NCI-H345 (cell line): ENCODE data around the gene DCTPP1.

Experiments used
- DNase-seq: peaks from one replicate; lab custom pipeline; 2025; lab: John Stamatoyannopoulos, UW

DCTPP1 gene

DNA sequence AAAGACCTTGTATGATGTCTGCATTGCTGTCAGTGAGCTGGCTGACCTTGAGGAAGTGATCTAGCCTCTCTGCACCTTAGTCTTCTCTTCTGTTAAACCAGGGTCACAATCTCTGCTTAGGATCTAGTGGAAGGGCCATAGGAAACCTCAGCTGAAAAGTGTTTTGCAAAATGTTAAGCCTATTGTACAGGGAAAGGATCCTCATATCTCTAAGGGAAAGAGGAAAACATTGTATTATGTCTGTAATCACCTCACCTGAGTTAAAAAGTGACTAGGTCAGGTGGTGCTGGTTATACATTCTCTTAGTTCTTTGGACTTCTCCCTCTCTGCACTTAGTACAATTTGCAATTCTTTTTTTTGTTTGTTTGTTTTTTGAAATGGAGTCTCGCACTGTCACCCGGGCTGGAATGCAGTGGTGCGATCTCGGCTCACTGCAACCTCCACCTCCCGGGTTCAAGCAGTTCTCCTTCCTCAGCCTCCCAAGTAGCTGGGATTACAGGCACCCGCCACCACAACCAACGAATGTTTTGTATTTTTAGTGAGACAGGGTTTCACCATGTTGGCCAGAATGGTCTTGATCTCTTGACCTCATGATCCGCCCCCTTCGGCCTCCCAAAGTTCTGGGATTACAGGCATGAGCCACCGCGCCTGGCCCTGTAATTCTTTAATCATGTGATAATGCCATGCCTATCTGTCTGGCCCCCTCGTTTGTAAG is 17.8 kb upstream of the DCTPP1 start:
- DNase-seq: no peak

DNA sequence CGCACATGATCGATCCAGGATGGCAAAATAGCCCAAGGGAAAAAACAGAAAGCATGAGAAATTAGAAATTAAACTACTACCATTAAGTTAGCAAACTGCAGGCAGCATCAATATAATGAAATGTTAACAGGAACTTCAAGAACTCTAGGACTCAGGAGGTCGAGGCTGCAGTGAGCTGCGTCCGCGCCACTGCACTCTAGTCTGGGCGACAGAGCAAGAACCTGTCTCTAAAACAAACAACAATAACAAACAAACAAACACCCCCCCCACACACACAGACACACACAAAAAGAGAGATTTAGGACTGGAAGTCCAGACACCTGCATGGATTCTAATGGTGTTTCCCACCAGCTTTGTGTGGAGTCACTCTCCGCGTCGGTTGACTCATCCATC is 16.4 kb upstream of the DCTPP1 start:
- DNase-seq: no peak

DNA sequence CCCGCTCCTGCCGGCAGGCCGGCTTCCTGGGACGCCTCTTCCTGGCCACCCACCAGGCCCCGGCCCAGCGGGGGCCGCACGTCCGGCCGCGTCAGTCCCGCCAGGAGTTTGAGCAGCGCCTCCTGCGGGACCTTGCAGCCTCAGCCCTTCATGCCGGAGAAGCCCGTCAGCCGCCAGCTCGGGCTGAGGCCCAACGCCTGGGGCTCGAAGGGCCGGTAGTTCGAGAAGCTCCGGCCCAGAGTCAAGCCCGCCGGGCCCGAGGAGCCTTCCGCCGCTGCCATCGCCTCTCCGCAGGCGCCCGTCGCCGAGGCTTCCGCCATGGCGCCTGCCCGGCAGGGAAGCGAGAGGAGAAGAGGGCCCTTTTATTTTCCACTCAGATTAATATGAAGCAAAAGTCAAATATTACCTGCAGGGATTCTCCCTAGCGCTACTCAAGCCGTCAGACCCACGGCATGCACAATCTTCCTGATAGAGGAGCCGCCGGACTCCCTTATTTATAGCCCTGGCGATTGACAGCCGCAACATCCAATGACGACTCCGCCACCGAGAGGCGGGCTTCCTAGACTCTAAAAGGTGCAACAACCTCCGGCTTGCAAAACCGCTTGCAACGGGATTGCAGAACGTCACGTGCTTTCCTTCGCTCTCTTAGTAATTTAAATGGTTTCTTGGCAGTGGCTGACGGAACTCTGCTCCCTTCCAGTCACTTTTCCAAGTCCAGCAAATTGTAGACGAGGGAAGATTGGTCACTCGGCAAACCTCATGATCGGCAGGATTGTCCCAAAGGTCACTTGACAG is 15.8 kb upstream of the DCTPP1 start, which contains the start of gene SEPHS2:
Gene SEPHS2, minus strand, starts transcription at position 467 of the 795 bp plus-strand sequence. Its CDS starts 147 bp downstream, at position 320.
- DNase-seq: peak; percentile 99

DNA sequence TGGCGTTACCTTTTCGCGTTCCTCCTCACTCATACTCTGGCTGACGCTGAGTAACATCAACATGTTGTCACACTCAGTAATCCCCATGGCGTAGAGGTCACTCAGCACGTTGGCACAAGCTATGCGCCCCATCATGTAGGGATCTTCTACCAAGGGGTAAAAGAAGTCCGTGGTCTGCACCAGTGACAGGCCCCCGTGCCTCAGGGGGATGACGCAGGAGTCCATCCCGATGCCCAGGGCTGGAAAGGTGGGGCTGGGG is 15.2 kb upstream of the DCTPP1 start:
- DNase-seq: no peak

DNA sequence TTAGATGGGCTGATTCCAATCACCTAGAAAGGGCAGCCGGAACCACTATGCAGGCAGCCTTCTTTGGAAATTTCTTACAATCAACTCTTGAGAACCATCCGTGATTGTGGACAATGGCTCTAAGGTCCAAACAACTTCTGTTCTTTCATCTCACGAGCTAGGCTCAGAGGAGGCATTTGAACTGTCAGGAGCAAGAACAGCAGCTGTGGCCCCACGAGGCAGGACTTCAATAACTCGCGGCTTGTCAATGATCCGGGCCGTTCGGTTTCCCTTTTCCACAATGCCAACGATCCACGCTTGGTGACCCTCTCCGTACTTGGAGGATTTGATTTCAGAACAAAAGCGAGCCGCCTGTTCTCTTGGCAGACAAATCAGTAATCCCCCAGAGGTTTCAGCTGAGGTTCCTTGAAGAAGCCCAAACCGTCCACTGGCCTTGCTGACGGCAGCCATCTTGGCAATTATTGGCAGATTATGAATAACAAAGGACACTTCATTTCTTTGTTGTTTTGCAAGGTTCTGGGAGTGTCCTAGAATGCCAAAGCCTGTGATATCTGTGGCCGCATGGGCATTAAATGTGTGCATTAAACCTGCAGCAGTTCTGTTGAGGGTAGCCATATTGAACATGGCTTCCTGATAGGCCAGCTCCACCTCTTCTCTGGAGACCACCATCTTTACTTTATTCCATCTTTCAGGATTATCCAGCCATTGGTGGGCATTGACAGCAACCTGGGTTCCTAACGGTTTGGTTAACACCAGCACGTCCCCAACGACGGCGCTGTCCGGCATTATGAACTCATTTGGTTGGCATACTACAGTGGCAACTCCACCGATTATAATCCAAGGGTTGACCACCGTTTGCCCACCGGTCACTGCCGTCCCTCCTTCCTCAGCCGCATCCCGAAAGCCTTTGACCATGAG is 14.7 kb upstream of the DCTPP1 start:
- no peak for DNase-seq

DNA sequence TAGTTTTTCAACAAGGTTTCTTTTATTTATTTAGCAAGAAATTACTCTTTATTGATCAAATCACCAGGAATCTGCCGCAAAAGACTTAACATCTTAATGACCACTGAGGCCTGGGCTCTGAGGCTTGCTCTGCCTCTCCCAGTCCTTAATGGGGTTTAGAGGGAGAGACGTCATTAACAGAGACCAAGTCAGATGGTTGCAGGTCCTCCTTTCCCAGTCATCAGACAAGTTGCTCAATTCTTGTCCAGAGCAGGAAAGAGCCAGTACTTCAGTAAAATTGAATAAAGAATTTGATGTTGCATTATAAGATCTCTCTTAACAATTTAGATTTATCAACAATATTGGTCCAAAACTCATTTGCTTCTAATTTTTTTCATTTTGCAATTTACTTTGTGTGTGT is 13.8 kb upstream of the DCTPP1 start:
- no peak for DNase-seq

DNA sequence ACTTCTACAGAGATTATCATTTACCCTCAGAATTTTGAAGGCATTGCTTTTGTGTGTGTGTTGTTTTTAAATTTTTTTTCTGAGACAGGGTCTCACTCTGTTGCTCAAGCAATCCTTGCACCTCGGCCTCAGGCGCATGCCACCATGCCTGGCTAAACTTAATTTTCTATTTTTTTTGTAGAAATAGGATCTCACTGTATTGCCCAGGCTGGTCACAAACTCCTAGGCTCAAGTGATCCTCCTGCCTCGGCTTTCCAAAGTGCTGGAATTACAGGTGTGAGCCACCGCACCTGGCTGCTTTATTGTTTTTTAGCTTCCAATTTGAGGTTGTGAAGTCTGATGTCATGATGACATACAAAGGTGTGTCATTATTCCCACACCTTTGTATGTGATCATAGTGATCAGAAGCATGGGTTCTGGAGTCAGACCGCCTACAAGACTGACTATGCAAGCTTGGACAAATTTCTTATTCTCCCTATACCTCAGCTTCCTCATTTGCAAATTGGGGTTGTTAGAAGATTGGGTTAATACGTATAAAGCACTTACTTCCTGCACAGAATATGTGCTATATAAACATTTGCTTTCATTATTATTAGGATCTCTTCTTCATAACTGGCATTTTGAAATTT is 10.0 kb upstream of the DCTPP1 start:
- no peak for DNase-seq

DNA sequence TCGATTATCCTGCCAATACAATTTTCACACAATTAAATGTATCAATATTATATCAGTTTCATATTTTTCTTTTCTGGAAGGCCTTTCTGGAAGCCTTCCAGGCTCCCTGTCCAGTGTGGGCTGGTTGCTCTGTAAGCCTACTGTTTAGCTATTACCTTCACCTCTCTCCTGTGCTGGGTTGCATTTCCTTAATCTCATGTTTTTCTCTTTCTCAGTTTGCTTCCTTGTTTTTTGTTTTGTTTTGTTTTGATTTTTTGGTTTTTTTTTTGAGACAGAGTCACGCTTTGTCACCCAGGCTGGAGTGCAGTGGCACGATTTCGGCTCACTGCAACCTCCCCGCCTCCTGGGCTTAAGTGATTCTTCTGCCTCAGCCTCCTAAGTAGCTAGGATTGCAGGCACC is 9.0 kb upstream of the DCTPP1 start:
- DNase-seq: no peak

DNA sequence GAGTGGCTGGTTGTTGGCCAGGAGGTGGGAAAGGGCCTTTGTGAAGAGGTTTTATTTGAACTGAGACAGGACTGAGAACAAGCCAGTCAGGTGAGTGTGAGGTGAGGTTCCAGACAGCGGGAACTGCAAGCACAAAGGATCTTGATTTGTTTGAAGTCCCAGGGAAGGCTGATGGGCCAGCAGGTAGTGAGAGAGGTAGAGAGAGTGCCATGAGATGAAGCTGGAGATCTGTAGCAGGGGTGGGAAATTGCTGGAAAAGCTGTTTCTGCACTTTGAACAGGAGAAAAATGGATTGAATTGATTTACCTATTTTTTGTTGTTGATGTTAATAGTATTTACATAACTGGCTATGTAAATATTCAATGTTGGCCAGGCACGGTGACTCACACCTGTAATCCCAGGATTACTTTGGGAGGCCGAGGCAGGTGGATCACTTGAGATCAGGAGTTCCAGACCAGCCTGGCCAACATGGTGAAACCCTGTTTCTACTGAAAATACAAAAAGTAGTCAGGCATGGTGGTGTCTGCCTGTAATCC is 7.7 kb upstream of the DCTPP1 start:
- peak; percentile 95 for DNase-seq

DNA sequence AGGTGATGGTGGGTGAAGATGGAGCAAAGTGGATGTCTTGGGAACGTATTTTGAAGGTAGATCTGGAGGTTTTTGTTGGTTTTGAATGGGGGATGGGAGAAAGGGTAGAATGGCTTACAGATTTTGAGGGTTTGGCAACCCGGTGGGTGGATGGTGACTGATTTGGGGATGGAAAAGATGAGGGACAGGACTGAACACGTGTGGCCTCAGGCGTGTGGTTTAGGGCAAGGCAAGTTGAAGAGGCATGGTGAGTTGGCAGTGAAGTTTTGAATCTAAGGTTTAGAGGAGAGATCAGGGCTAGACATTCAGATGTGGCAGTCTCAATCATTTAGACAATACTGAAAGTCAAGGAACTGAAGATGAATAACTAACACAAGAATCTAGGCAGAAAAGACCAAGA is 5.0 kb upstream of the DCTPP1 start:
- DNase-seq: no peak

DNA sequence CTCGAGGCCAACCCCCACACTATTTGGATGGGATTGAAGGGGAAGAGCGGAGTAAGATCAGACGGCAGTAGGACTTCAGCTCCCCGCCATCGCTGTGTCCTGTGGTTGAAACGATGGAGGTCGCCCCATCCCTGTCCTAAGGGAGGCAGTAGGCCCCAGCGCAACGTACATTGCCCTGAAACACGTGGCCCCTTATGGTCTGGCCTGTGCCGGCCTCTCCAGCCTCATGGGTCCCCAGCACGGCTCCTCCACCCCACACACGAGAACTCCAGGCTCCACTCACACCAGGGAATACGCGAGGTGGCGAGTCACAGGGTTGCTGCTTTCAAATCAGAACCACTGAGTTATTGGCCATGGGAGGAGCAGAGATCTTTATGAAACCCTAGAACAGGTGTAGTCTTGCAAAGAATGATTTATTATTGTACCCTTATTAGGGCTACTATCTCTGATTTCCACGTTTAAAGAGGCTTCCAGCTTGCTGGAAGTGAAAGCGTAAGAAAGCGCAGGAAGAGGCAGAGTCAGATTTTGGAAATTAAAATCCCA is 669 bp upstream of the DCTPP1 start:
- no peak for DNase-seq

DNA sequence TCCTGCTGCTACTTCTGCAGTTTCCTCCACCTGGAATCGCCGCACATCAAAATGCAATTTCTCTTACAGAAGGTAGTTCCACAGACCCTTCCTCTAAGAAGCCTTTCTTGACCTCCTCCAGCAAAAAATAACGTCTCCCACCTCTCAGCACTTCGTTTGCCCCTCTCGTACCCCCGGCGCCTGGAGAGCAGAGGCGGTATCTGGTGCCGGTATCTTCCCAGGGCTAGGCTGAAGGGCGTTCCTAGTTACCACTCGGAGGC is 482 bp downstream of the DCTPP1 start:
- no peak for DNase-seq

DNA sequence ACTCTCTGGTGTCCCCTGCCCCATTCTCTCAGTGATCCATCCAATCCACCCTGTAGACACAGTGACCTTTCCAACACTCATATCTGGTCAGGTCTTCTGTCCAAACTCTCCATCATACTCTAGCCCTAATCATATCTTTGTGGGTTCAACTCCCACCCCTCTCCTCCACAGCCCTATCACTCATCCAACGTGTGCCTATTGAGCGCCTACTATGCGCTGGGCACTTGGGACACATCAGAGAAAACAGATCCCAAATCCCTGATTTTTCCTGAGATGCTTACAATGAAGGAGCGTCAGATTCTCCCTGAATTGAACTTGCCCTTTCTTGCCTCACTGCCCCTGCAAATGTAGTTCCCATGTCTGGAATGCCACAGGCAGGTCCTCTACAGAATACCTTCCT is 1.8 kb downstream of the DCTPP1 start:
- DNase-seq: no peak

DNA sequence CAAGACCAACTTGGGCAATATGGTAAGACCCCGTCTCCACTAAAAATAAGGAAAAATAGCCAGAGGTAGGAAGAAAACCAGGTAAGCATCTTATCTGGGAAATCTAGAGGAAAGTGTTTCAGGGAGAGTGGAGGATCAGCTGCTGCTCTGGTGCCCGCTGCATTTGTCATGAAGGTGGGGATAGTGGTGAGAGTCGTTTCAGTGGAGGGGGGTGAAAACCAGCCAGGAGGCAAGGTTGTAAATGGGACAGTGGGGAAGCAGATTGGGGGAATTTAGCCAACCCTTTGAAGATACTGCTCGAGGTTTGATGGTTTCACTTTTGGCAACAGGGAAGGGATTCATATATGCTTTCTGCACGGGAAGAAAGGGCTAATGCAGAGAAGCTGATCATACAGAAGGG is 8.8 kb downstream of the DCTPP1 start:
- DNase-seq: no peak

DNA sequence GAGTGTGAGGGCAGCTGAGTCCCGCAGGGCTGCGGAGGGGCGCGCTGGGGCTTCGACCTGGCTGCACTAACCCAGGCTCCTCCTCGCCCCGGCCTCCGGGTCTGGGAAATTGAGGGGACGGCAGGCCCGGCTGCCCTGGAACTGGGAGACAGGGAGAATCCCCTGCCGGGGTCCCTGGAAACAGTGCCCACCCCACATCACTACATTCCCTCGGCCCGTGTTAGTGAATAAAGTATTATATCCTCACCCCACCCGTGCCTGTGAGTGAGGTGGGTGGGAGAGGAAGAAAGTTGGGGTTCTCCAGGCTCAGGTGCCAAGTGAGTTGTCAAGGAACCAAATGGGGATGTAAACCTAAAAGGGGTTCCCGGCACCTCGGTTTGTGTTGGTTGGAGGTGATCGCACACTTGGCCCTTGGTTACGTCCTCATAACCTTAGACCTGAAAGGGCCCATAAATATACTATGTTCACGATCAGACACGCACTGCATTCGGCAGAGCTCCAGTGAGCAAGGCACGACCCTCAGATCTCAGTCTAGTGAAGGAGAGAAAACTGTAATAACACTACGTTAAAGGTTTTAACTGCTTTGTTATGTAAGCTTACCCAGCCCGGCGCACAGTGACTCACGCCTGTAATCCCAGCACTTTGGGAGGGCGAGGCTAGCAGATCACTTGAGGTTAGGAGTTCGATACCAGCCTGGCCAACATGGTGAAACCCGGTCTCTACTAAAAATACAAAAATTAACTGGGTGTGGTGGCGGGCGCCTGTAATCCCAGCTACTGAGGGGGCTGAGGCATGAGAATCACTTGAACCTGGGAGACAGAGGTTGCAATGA is 11.3 kb downstream of the DCTPP1 start:
- no peak for DNase-seq

DNA sequence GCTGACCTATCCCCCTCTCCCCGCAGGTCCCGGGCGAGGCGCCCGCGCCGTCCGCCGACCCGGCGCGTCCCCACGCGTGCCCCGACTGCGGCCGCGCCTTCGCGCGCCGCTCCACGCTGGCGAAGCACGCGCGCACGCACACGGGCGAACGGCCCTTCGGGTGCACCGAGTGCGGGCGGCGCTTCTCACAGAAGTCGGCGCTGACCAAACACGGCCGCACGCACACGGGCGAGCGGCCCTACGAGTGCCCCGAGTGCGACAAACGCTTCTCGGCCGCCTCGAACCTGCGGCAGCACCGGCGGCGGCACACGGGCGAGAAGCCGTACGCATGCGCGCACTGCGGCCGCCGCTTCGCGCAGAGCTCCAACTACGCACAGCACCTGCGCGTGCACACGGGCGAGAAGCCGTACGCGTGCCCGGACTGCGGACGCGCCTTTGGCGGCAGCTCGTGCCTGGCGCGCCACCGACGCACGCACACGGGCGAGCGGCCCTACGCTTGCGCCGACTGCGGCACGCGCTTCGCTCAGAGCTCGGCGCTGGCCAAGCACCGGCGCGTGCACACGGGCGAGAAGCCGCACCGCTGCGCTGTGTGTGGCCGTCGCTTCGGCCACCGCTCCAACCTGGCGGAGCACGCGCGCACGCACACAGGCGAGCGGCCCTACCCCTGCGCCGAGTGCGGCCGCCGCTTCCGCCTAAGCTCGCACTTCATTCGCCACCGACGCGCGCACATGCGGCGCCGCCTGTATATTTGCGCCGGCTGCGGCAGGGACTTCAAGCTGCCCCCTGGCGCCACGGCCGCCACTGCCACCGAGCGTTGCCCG is 12.1 kb downstream of the DCTPP1 start:
- peak; percentile 98 for DNase-seq

DNA sequence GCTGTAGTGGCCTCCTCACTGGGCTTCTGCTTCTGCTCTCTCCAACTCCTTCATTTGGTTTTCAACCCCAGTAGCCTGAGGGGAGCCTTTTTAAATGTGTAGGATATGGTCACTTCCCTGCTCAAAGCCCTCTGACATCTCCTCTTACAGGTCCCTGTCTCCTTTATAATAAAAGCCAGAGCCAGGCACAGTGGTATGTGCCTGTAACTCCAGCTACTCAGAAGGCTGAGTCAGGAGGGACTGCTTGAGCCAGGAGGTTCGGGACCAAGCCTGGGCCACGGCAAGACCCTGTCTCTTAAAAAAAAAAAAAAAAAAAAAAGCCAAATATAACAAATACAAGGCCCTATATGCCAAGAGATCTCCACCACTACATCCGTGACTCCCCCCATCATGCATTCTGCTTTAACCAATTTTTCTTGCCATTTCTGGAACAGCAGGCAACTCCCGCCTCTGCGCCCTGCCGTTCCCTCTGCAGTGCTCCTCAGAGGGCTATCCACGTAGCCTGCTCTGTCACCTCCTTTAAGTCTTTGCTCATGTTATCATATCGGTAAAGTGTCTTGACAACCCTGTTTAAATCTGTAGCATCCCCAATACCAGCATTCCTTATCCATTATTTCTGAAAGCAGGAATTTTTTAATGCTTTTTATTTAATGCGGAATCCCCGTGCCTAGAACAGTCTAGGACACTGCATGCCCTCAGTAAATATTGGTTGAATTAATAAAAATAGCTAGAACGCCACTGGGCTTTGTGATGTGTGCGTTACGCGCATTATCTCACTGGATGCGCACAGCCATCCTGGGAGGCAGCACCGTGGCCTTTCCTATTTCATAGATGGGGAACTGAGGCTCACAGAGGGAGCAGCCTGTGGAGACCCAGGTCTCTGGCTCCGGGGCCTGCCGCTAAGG is 13.0 kb downstream of the DCTPP1 start:
- no peak for DNase-seq

DNA sequence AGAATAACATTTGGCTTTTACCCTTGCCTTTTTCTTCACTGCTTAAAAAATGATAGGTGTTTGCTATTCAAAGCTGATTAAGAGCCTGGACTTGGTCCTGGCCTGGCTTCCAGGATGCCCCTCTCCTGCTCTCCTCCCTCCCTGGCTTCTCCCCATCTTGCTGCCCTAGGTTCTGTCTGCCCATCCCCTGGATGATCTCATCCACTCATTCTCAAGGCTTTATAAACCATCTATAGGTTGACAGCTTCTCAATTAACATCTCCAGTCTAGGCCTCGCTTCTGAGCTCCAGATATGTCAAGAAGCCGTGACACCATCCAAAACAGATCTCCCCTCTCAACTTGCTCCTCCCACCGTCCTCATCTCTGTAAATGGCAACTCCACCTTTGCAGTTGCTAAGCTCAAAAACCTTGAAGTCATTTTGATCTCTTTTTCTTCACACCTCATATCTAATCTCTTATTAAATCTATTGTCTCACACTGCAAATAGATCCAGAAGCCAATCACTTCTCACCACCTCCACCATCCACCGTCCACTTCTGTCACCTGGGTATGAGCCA is 13.7 kb downstream of the DCTPP1 start:
- no peak for DNase-seq

DNA sequence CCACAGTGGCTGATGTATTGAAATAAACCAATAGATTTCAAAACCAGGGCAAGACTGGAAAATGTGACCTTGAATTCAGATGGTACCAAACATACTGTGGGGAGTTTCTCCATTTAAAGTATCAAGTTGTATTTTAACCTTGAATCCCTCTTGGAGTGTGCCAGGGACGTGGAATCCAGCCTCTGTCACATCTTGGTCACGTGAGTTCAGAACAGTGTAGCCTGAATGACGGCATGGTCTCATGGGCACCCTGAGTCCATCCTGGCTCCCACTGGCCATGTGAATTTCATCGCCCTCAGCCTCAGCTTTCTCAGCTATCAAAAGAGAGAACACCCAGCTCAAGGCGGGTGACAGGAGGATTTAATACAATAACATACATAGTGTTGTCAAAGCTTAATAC is 15.7 kb downstream of the DCTPP1 start:
- DNase-seq: no peak
